H9 (cell line): ENCODE data around the gene NRXN2. TPM values are rescaled to one million over a fixed set of nuclear protein-coding genes. Genes with fewer than 3 reads are reported as not detected.

ENCODE experiments used
- DNase-seq: peaks from one replicate; pipeline ENCODE4 v3.0.0-alpha.2; 2017
- H2AFZ ChIP-seq: one replicate; pipeline ENCODE4 v1.6.1; 2013; ENCODE audit warnings: mild to moderate bottlenecking, low read length, control low read depth, moderate library complexity
- H2AK5ac ChIP-seq: 2 replicates; pipeline ENCODE4 v1.6.1; 2013; ENCODE audit warnings: low read length, control low read depth, mixed read lengths; ENCODE audit not compliant: insufficient read length
- H2BK120ac ChIP-seq: one replicate; pipeline ENCODE4 v1.6.1; 2013; ENCODE audit warnings: low read depth, mild to moderate bottlenecking, low read length, control low read depth, inconsistent platforms; ENCODE audit not compliant: poor library complexity, severe bottlenecking
- H2BK12ac ChIP-seq: 2 replicates; pipeline ENCODE4 v1.6.1; 2013; ENCODE audit warnings: low read length, control low read depth, mixed read lengths, low read depth; ENCODE audit not compliant: insufficient read length
- H2BK15ac ChIP-seq: 2 replicates; pipeline ENCODE4 v1.6.1; 2013; ENCODE audit warnings: low read depth, low read length, control low read depth
- H2BK20ac ChIP-seq: one replicate; pipeline ENCODE4 v1.6.1; 2013; ENCODE audit warnings: low read depth, mild to moderate bottlenecking, low read length, control low read depth, inconsistent platforms; ENCODE audit not compliant: poor library complexity, severe bottlenecking
- H2BK5ac ChIP-seq: 2 replicates; pipeline ENCODE4 v1.6.1; 2013; ENCODE audit warnings: low read length, control low read depth, mixed read lengths; ENCODE audit not compliant: insufficient read length
- H3K14ac ChIP-seq: 2 replicates; pipeline ENCODE4 v1.6.1; 2013; ENCODE audit warnings: low read length, control low read depth; ENCODE audit not compliant: insufficient read depth
- H3K18ac ChIP-seq: 2 replicates; pipeline ENCODE4 v1.6.1; 2013; ENCODE audit warnings: low read depth, mild to moderate bottlenecking, mixed read lengths, low read length, control low read depth; ENCODE audit not compliant: insufficient read length
- H3K23ac ChIP-seq: 2 replicates; pipeline ENCODE4 v1.6.1; 2013; ENCODE audit warnings: low read length, control low read depth, mixed read lengths, low read depth; ENCODE audit not compliant: insufficient read length
- H3K23me2 ChIP-seq: 2 replicates; pipeline ENCODE4 v1.6.1; 2013; ENCODE audit warnings: low read depth, mild to moderate bottlenecking, mixed read lengths, low read length, control low read depth; ENCODE audit not compliant: insufficient read length, poor library complexity, severe bottlenecking
- H3K27ac ChIP-seq: 2 replicates; pipeline ENCODE4 v1.5.1; 2013; ENCODE audit warnings: low read length, control low read depth, mixed read lengths, low read depth; ENCODE audit not compliant: insufficient read length
- H3K27me3 ChIP-seq: 2 replicates; pipeline ENCODE4 v1.6.1; 2013; ENCODE audit warnings: low read length, control low read depth, inconsistent platforms; ENCODE audit not compliant: insufficient read depth
- H3K4ac ChIP-seq: 2 replicates; pipeline ENCODE4 v1.6.1; 2013; ENCODE audit warnings: low read depth, mild to moderate bottlenecking, control low read depth, inconsistent platforms, low read length, moderate library complexity
- H3K4me1 ChIP-seq: 2 replicates; pipeline ENCODE4 v1.6.1; 2013; ENCODE audit warnings: low read length, control low read depth, inconsistent platforms; ENCODE audit not compliant: insufficient read depth
- H3K4me2 ChIP-seq: 2 replicates; pipeline ENCODE4 v1.6.1; 2013; ENCODE audit warnings: low read length, control low read depth, mixed read lengths; ENCODE audit not compliant: insufficient read length, insufficient read depth
- H3K56ac ChIP-seq: 2 replicates; pipeline ENCODE4 v1.6.1; 2013; ENCODE audit warnings: low read depth, mild to moderate bottlenecking, mixed read lengths, low read length, control low read depth; ENCODE audit not compliant: insufficient read length
- H3K79me1 ChIP-seq: 2 replicates; pipeline ENCODE4 v1.6.1; 2013; ENCODE audit warnings: low read depth, mild to moderate bottlenecking, moderate library complexity, low read length, control low read depth, inconsistent platforms; ENCODE audit not compliant: insufficient read depth, poor library complexity, severe bottlenecking
- H3K79me2 ChIP-seq: 2 replicates; pipeline ENCODE4 v1.6.1; 2013; ENCODE audit warnings: low read length, control low read depth, inconsistent platforms; ENCODE audit not compliant: insufficient read depth
- H3K9ac ChIP-seq: 2 replicates; pipeline ENCODE4 v1.6.1; 2013; ENCODE audit warnings: low read length, control low read depth, mixed read lengths; ENCODE audit not compliant: insufficient read length; ENCODE audit errors: extremely low read depth
- H3K9me3 ChIP-seq: one replicate; pipeline ENCODE4 v1.6.1; 2013; ENCODE audit warnings: low read depth, low read length, inconsistent platforms; ENCODE audit not compliant: control insufficient read depth
- H3T11ph ChIP-seq: one replicate; pipeline ENCODE4 v1.6.1; 2013; ENCODE audit warnings: mild to moderate bottlenecking, low read length, control low read depth, inconsistent platforms
- H4K20me1 ChIP-seq: one replicate; pipeline ENCODE4 v1.6.1; 2013; ENCODE audit not compliant: control insufficient read depth, insufficient read length, insufficient read depth
- H4K5ac ChIP-seq: 2 replicates; pipeline ENCODE4 v1.6.1; 2013; ENCODE audit warnings: low read depth, mild to moderate bottlenecking, mixed read lengths, low read length, control low read depth; ENCODE audit not compliant: insufficient read length
- H4K8ac ChIP-seq: replicated peaks from 2 replicates; pipeline ENCODE4 v1.6.1; 2013; ENCODE audit warnings: low read length, control low read depth, mixed read lengths, low read depth; ENCODE audit not compliant: insufficient read length
- H4K91ac ChIP-seq: 2 replicates; pipeline ENCODE4 v1.6.1; 2013; ENCODE audit warnings: low read depth, mild to moderate bottlenecking, moderate library complexity, mixed read lengths, low read length, control low read depth; ENCODE audit not compliant: insufficient read length
- H3K27ac Mint-ChIP-seq, 3 experiments: 2 replicates in 2 of 3; 3 replicates in 1 of 3; pipeline ENCODE4 v1.8.0; 2020 to 2021; ENCODE audit warnings: mixed read lengths in 3 of 3, mild to moderate bottlenecking in 1 of 3, moderate library complexity in 1 of 3
- H3K27me3 Mint-ChIP-seq: 2 replicates; pipeline ENCODE4 v1.8.0; 2021; ENCODE audit warnings: low read depth, mild to moderate bottlenecking, moderate library complexity, mixed read lengths
- H3K36me3 Mint-ChIP-seq, 3 experiments: 2 replicates in 2 of 3; 3 replicates in 1 of 3; pipeline ENCODE4 v1.8.0; 2020 to 2021; ENCODE audit warnings: low read depth in 3 of 3, mixed read lengths in 3 of 3; ENCODE audit not compliant: insufficient read depth in 1 of 3
- H3K4me1 Mint-ChIP-seq, 2 experiments: 2 replicates each; pipeline ENCODE4 v1.8.0; 2020; ENCODE audit warnings: mixed read lengths in 2 of 2
- H3K4me3 Mint-ChIP-seq, 2 experiments: 2 replicates in 1 of 2; 3 replicates in 1 of 2; pipeline ENCODE4 v1.8.0; 2020 to 2021; ENCODE audit warnings: mild to moderate bottlenecking in 2 of 2, mixed read lengths in 2 of 2, moderate library complexity in 1 of 2
- H3K9me3 Mint-ChIP-seq, 2 experiments: 2 replicates in 1 of 2; 3 replicates in 1 of 2; pipeline ENCODE4 v1.8.0; 2020; ENCODE audit warnings: mild to moderate bottlenecking in 2 of 2, mixed read lengths in 2 of 2, moderate library complexity in 1 of 2
- CTCF ChIP-seq: fragments of 200-600 bp; sonication (generic); conservative IDR thresholded peaks from 3 replicates; pipeline ENCODE4 v1.8.0; 2021; ENCODE audit warnings: antibody characterized with exemption, mild to moderate bottlenecking
- WGBS: extraction: QIAGEN DNeasy Blood & Tissue Kit; methylation state at CpG from one replicate; pipeline ENCODE4 v1.1.7; 2013; ENCODE audit warnings: missing lambda C conversion rate, low lambda C conversion rate, mixed read lengths; ENCODE audit not compliant: insufficient read length; ENCODE audit errors: extremely low coverage; 5-methylcytosine and 5-hydroxymethylcytosine counted together
- total RNA-seq: library from RNA; stranded (reverse); gene quantifications from 2 replicates; pipeline ENCODE4 v1.2.1, GENCODE V29; 2021

Gene NRXN2
- total RNA-seq, 1 experiment from 2014 or later: 3.9 TPM

- Histone ChIP-seq H3K9me3 (no peaks in the 10 kb centered on the region), H3K56ac (no peak overlapping the region), H2BK20ac (no peak overlapping the region), H3K18ac (no peak overlapping the region), H3T11ph (no peak overlapping the region), H4K5ac (no peak overlapping the region), H4K91ac (no peak overlapping the region), H2AFZ (no peak overlapping the region), H3K4me2 (no peak overlapping the region), H3K9ac (no peak overlapping the region), H3K23me2 (no peaks in the 10 kb centered on the region), H2AK5ac (no peak overlapping the region), H3K14ac (no peak overlapping the region), H2BK12ac (no peak overlapping the region), H4K20me1 (no peaks in the 10 kb centered on the region), H2BK5ac (no peak overlapping the region), H3K27me3 (no peaks in the 10 kb centered on the region), H3K27ac (no peak overlapping the region), H3K23ac (no peak overlapping the region), H2BK120ac (no peak overlapping the region), H2BK15ac (no peak overlapping the region), H3K4ac (no peak overlapping the region), H3K79me1 (no peaks in the 10 kb centered on the region), H3K4me1 (no peaks in the 10 kb centered on the region), H4K8ac (no peak overlapping the region), H3K79me2 (no peaks in the 10 kb centered on the region)
- Mint-ChIP-seq H3K27ac (no peak overlapping the region), H3K9me3 (peaks cover 3 to 4% of the 10 kb centered on the region in 2 experiments; a peak in 4 of 5 replicates), H3K4me3 (no peak overlapping the region), H3K4me1 (peaks cover 10 to 16% of the 10 kb centered on the region in 2 experiments), H3K36me3 (0 out of 7 replicates have a peak, but pooled peaks cover 0 to 3% (median 2%) of the 10 kb centered on the region in 3 experiments), H3K27me3 (peaks cover 70% of the 10 kb centered on the region)
- DNase-seq: no peak
- no peak for TF ChIP-seq CTCF
- WGBS: no CpG with 5 or more reads among the region's 7 CpGs
Measured at GRCh38 chr11:64697663-64698375, 25.2 kb downstream of the NRXN2 start.
